CD14-positive monocyte (primary cell): Measurements from ENCODE around the gene PI4K2B. TPM values are rescaled to one million over a fixed set of nuclear protein-coding genes. Genes with fewer than 3 reads are reported as not detected.

Source experiments
- DNase-seq, 3 donors: peaks; one replicate each; pipeline ENCODE4 v3.0.0-alpha.2; 2011 to 2022
- H2AFZ ChIP-seq: 2 replicates; pipeline ENCODE4 v1.6.0; 2012; ENCODE audit warnings: mild to moderate bottlenecking, low read depth, low read length, inconsistent platforms; ENCODE audit not compliant: insufficient read depth, poor library complexity, severe bottlenecking
- H3K27ac ChIP-seq, 2 donors: 1 replicate in 1 of 2; 2 replicates in 1 of 2; pipeline ENCODE4 v1.5.1; 2012 to 2013; ENCODE audit warnings: low read length in 2 of 2, control low read depth in 1 of 2, inconsistent platforms in 1 of 2, low read depth in 1 of 2, mild to moderate bottlenecking in 1 of 2
- H3K27me3 ChIP-seq, 2 donors: one replicate each; pipeline versions ENCODE4 v1.6.0 to v1.6.1; 2011 to 2013; ENCODE audit warnings: low read length in 2 of 2; ENCODE audit not compliant: control insufficient read depth in 2 of 2, insufficient read depth in 2 of 2
- H3K36me3 ChIP-seq, 2 donors: replicated peaks in 1 of 2; 1 replicate in 1 of 2; 2 replicates in 1 of 2; pipeline versions ENCODE4 v1.5.1 to v1.6.1; 2012 to 2013; ENCODE audit warnings: low read length in 2 of 2, control low read depth in 1 of 2, inconsistent platforms in 1 of 2, mild to moderate bottlenecking in 1 of 2; ENCODE audit not compliant: insufficient read depth in 2 of 2, control insufficient read depth in 1 of 2
- H3K4me1 ChIP-seq, 2 donors: 1 replicate in 1 of 2; 2 replicates in 1 of 2; pipeline versions ENCODE4 v1.5.1 to v1.6.1; 2012 to 2013; ENCODE audit warnings: low read length in 2 of 2, control low read depth in 1 of 2, inconsistent platforms in 1 of 2, mild to moderate bottlenecking in 1 of 2, moderate library complexity in 1 of 2; ENCODE audit not compliant: insufficient read depth in 2 of 2, control insufficient read depth in 1 of 2
- H3K4me2 ChIP-seq: replicated peaks from 2 replicates; pipeline ENCODE3; 2012; ENCODE audit warnings: low read length, moderate library complexity, mild to moderate bottlenecking; ENCODE audit not compliant: poor library complexity, severe bottlenecking; ENCODE audit errors: extremely low read depth
- H3K4me3 ChIP-seq, 3 experiments: fragments of 200-600 bp in 1 of 3; sonication (generic) in 1 of 3; replicated peaks in 1 of 3; 1 replicate in 2 of 3; 2 replicates in 1 of 3; pipeline ENCODE4 v1.5.1; 2011 to 2013; ENCODE audit warnings: low read length in 3 of 3, mild to moderate bottlenecking in 3 of 3, control low read depth in 2 of 3, low read depth in 2 of 3, inconsistent platforms in 1 of 3, moderate library complexity in 1 of 3
- H3K79me2 ChIP-seq: 2 replicates; pipeline ENCODE4 v1.6.0; 2012; ENCODE audit warnings: mild to moderate bottlenecking, control low read depth, inconsistent platforms, low read length, moderate library complexity; ENCODE audit not compliant: insufficient read depth
- H3K9ac ChIP-seq: 2 replicates; pipeline ENCODE4 v1.6.0; 2017; ENCODE audit warnings: low read length, mild to moderate bottlenecking; ENCODE audit not compliant: insufficient read depth, poor library complexity, severe bottlenecking
- H3K9me3 ChIP-seq, 2 donors: replicated peaks in 1 of 2; 1 replicate in 1 of 2; 2 replicates in 1 of 2; pipeline versions ENCODE4 v1.5.1 to v1.6.1; 2012 to 2013; ENCODE audit warnings: low read length in 2 of 2, control low read depth in 1 of 2; ENCODE audit not compliant: control insufficient read depth in 1 of 2, insufficient read depth in 1 of 2
- H4K20me1 ChIP-seq: 2 replicates; pipeline ENCODE4 v1.6.0; 2012; ENCODE audit warnings: mild to moderate bottlenecking, low read length, control low read depth, moderate library complexity; ENCODE audit not compliant: insufficient read depth
- H3K27ac Mint-ChIP-seq, 7 donors: one replicate each; pipeline ENCODE4 v1.8.0; 2020; ENCODE audit warnings: mild to moderate bottlenecking in 7 of 7, mixed read lengths in 7 of 7, moderate library complexity in 6 of 7, inconsistent platforms in 2 of 7
- H3K27me3 Mint-ChIP-seq, 3 donors: one replicate each; pipeline ENCODE4 v1.8.0; 2021 to 2022; ENCODE audit warnings: low read depth in 3 of 3, mild to moderate bottlenecking in 3 of 3, mixed read lengths in 3 of 3, moderate library complexity in 3 of 3, inconsistent platforms in 1 of 3
- H3K36me3 Mint-ChIP-seq, 2 donors: one replicate each; pipeline ENCODE4 v1.8.0; 2020; ENCODE audit warnings: mixed read lengths in 2 of 2, inconsistent platforms in 1 of 2, mild to moderate bottlenecking in 1 of 2
- H3K4me1 Mint-ChIP-seq: one replicate; pipeline ENCODE4 v1.8.0; 2020; ENCODE audit warnings: mild to moderate bottlenecking, mixed read lengths
- H3K4me3 Mint-ChIP-seq, 2 donors: one replicate each; pipeline ENCODE4 v1.8.0; 2020; ENCODE audit warnings: mild to moderate bottlenecking in 2 of 2, mixed read lengths in 2 of 2, moderate library complexity in 1 of 2
- H3K9me3 Mint-ChIP-seq, 7 donors: one replicate each; pipeline ENCODE4 v1.8.0; 2020 to 2022; ENCODE audit warnings: mixed read lengths in 7 of 7, mild to moderate bottlenecking in 6 of 7, moderate library complexity in 6 of 7, inconsistent platforms in 2 of 7
- CTCF ChIP-seq: fragments of 200-600 bp; IDR thresholded peaks from one replicate; pipeline ENCODE4 v1.8.0; 2022; ENCODE audit warnings: antibody characterized with exemption, mild to moderate bottlenecking
- WGBS: methylation state at CpG from one replicate; pipeline ENCODE4 v1.1.5; 2013; ENCODE audit warnings: missing lambda C conversion rate; ENCODE audit not compliant: insufficient coverage; 5-methylcytosine and 5-hydroxymethylcytosine counted together
- intact Hi-C, 2 donors: fragments of 100-400 bp; cut with micrococcal nuclease; formaldehyde crosslinking; loops; one replicate each; pipeline versions ENCODE4 v1.15.0 to v1.15.1; 2023
- polyA plus RNA-seq, 3 donors: library from polyadenylated mRNA; depleted of rRNA in 1 of 3; unstranded in 2 of 3; stranded (reverse) in 1 of 3; fragments of 300-500 nt in 2 of 3; fragments of >200 nt in 1 of 3; fragmentation: Illumina TruSeq in 2 of 3; gene quantifications; 1 replicate in 2 of 3; 2 replicates in 1 of 3; pipeline ENCODE4 v1.2.3, GENCODE V29; 2012 to 2021

PI4K2B gene
- polyA plus RNA-seq, 3 donors = 3.0 to 8.5 (median 7.4) TPM

GRCh38 chr4:25284466-25284865, 50.6 kb downstream of the PI4K2B start:
- no CpG with 5 or more reads among the region's 3 CpGs for WGBS
- H3K36me3 Mint-ChIP-seq = peaks cover 16 to 19% of the 10 kb centered on the region in 2 donors
- H3K4me1 ChIP-seq = no peaks in the 10 kb centered on the region
- H3K9ac ChIP-seq = no peak overlapping the region
- no peak overlapping the region for H3K4me3 ChIP-seq
- H4K20me1 ChIP-seq = no peaks in the 10 kb centered on the region
- no peak overlapping the region for H2AFZ ChIP-seq
- H3K4me2 ChIP-seq = no peak overlapping the region
- no peaks in the 10 kb centered on the region for H3K9me3 ChIP-seq
- intact Hi-C loops = no loop called here
- no peaks in the 10 kb centered on the region for H3K4me1 Mint-ChIP-seq
- H3K79me2 ChIP-seq = no peaks in the 10 kb centered on the region
- H3K4me3 Mint-ChIP-seq = no peak overlapping the region
- no peak overlapping the region for H3K27ac Mint-ChIP-seq
- no peak for DNase-seq
- peaks cover 4 to 14% (median 7%) of the 10 kb centered on the region in 7 donors for H3K9me3 Mint-ChIP-seq
- H3K36me3 ChIP-seq = peaks cover 2 to 17% of the 10 kb centered on the region in 2 donors
- H3K27ac ChIP-seq = no peak overlapping the region
- H3K27me3 Mint-ChIP-seq = peaks cover 4 to 8% (median 8%) of the 10 kb centered on the region in 3 donors
- TF ChIP-seq CTCF = no peak
- no peaks in the 10 kb centered on the region for H3K27me3 ChIP-seq

GRCh38 chr4:25290490-25291067, 56.7 kb downstream of the PI4K2B start:
- intact Hi-C loops = no loop called here
- no peak overlapping the region for H3K4me3 ChIP-seq
- Mint-ChIP-seq H3K4me3 (no peak overlapping the region), H3K4me1 (no peaks in the 10 kb centered on the region), H3K36me3 (no peaks in the 10 kb centered on the region), H3K9me3 (peaks cover 8 to 19% (median 13%) of the 10 kb centered on the region in 7 donors), H3K27ac (no peak overlapping the region), H3K27me3 (peaks cover 5 to 10% (median 6%) of the 10 kb centered on the region in 3 donors)
- peaks cover 0 to 10% of the 10 kb centered on the region in 2 donors for H3K9me3 ChIP-seq
- no peak overlapping the region for H3K27ac ChIP-seq
- 97% methylated on average over 8 of the region's 11 CpGs for WGBS
- no peaks in the 10 kb centered on the region for H3K36me3 ChIP-seq
- no peaks in the 10 kb centered on the region for H3K27me3 ChIP-seq
- H3K9ac ChIP-seq = no peak overlapping the region
- H2AFZ ChIP-seq = no peak overlapping the region
- H3K4me2 ChIP-seq = no peak overlapping the region
- no peaks in the 10 kb centered on the region for H3K79me2 ChIP-seq
- DNase-seq = no peak
- H4K20me1 ChIP-seq = no peaks in the 10 kb centered on the region
- TF ChIP-seq CTCF = no peak
- H3K4me1 ChIP-seq = no peaks in the 10 kb centered on the region
